GM18517 (cell line): Measurements from ENCODE around the gene LIF.
"Not testable (repeated sequence)": the region's sequence is repeated elsewhere in the genome, so short reads cannot be mapped to it uniquely, and the experiment has no call there.

Source experiments
- ATAC-seq: cut with Tn5 transposase; IDR thresholded peaks from one replicate; pipeline ENCODE4 v1.9.1; 2021; ENCODE audit warnings: mild to moderate bottlenecking, moderate library complexity; ENCODE audit not compliant: unreplicated experiment

Gene LIF

DNA sequence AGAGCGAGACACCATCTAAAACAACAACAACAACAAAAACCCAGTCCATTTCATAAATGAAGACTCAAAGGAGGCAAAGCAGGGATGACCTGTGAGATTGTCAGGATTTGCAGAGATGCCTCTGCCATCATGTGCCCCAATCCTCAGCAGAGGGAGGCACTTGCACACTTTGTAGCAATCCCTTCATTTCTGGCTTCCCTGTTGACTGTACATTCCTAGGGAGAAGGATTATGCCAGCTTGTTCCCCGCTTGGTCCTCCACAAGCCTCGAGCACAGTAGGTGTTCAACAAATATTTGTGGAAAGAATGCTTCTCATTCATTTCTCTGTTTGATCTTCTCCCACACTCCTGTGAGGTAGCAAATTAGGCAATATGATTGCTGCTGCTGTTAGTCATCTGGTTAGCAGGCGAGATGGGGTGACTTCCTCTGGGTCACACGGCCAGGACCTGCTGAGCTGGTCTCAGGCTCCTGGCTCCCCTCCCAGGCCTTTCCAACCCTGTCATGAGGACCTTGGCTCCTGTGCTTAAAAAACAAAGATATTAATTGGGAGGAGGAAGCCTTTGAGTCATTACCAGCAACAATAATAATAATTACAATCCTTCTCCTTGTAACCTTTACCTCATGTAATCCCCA lies 34.1 kb downstream of the LIF start:
- ATAC-seq: no peak

DNA sequence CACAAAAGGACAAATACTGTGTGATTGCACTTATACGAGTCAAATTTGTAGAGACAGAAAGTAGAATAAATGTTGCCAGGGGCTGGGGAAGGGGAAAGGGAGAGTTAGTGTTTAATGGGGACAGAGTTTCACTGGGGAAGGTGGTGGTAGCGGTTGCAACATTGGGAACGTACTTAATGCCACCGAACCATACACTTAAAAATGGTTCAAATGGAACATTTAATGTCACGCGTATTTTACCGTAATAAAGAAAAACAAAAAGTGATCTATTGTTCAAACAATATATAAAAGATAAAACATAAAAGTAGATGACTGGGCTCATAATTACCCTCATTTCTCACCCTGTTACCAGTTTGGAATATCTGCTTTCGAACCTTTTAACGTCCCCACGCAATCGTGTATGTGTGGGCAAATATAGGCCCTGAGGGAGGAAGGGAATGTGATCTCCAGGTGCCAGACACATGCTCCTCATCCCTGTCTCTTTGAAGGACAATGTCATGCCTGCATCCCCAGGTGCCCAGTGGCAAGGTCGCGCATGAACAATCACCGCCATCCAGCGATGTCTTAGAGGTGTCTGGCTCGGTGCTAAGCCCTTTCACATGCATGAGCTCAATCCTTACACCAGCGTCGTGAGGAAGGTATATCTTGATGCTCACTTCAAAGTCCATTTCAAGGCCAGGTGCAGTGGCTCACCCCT lies 35.3 kb downstream of the LIF start:
- ATAC-seq: no peak

DNA sequence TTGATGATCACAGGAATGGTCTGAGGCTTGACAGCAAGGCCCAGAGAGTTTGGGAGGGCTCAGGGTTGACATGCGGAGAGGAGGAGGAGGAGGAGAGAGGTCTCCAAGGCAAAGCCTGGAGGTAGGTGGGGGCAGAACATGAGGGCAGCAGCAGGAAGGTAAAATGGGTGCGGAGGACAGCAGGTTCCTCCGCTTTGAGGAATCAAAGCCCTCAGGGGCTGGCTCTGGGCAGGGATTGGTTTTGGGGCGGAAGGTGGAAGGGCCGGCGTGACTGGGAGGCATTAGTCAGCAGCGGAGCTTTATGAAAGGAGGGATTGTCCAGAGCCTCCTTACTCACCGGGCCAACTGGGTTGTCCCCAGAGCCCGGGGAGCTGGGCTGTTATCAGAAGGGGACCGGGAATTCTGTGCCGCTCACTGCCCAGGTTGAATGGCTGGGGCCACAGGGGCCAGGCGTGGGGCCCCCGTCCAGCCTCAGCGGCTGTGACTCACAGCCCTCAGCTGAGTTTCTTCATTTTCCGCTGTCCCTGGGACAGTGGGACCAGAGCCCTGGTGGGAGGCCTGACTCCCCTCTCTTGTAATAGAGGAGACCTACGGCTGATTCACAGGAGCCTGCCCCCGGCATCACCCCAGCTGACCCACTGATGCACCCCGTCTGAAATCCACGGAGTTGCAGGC lies 36.2 kb downstream of the LIF start:
- ATAC-seq: no peak

DNA sequence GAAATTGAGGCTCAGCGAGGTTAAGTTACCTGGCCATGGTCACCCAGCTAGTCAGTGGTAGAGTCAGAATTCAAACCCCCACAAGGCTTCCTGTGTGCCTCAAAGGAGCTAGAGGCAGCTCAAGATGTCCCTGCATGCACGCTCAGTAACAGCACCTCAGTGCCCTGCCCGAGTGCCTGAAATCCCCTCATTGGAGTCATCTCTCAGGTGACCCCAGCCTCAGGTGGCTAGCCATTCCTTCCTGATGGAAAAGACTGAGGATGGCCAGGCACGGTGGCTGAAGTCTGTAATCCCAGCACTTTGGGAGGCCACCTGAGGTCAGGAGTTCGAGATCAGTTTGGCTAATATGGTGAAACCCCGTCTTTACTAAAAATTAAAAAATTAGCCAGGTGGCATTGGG lies 36.9 kb downstream of the LIF start:
- no peak for ATAC-seq

DNA sequence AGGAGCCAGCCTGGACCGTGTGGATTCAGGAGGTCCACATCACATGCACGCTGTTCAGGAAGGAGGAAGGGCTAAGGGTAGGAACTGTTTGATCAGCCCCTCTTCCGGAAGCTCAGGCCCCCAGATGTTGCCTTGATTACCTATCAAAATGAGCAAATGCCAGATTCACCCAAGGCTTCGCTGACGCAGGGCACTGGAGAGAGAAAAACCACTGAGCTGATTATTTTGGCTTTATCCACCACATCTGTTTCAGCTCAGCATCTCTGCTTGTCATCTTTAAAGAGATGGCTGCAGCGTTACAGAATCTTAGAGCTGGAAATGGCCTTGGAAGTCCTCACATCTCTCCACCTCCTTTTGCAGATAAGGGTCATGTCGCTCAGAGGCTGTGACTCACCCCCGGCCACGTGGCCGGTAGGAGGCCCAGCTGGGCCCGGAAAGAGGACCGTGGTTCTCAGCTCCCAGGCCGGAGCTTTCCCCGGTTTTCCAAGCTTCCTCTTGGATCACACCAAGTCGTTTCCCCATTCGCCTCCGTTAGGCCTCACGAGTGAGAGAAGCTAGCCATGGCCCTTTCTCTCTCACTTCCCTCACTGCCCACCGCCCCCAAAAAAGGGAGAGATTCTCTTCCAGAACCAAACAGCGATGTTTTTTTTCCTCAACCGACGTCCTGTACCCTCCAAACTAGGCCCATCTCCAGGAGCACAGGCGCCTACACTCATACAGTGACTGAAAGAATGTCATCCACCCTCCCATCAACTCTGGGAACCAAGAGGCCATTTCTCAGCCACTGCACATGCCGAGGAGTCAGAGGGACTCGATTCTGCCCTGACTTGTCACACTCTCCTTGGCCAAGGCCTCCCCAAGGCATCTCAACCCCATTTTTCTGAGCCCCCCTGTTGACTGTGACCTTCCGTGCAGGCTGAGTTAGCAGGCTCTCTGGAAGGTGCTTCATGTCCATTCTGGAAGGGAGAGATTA lies 37.6 kb downstream of the LIF start:
- no peak for ATAC-seq

DNA sequence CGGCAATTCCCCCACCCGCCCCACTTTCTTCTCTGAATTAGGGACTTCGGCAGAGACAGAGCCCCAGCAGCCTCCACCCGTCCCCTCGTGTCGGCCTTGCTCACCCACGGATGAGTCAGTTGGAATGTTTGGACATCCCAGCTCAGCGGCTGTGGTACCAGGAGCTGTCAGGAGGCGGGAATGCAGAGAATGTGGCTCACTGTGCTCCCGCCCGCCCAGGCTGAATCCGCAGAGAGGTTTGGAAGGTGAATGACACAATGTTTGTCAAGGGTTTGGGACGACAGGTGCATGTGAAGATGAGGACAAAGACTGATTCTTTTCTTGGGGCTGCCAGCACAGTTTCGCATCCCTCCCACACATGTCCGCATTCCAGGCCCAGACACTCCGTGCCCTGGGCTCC lies 39.6 kb downstream of the LIF start:
- ATAC-seq: no peak

DNA sequence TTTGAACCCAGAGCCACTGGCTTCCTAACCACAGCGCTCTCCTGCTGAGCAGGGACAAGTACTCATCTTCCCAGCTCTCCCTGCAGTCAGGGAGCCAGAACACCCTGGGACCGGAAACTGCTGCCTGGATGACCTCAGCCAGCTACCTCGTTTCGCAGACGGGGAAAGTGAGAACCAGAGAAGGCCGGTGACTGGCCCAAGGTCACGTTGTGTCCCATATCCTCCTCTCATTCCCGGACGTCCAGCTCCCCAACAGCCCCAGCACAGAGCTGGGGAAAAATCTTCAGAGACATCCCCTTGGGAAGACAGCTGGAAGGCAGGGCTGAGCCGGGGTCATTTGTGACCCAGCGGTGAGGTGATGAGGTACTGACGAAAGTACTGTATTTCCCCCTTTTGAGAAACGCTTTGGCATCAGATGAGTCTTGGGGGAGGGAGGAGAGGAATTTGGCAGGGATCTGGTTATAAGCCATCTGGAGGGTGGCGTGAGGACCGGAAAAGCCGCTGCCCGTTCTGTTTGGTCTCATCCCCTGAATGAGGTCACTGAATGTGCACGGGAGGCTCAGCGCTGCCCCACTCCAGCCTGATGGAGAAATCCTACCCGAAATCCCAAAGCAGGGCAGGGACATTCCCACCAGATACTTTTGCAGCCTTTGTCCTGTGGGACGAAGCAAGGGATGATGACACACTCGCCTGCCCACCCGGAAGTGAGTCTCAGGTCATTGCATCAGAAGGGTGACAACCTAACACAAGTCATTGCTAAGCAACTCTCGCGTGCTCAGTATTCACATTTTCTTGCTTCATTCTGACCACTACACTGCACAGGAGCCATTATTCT lies 41.1 kb downstream of the LIF start:
- ATAC-seq: no peak

DNA sequence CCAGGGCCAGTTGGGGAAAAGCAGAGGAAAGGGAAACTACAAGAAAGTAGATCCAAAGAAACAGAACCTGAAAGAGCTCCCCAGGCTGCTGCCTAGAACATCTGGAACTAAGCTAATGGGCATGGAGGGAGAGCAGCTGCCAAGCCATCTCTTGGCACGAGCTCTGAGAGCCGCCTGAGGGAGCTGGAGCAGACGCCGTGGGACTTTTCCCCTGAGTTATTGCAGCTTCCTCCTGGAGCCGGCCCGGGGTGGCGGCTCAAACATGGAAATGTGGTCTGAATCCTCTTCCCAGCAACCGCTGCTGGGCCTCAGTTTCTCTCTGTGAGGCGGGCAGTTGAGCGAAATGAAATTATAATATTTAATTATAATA lies 41.8 kb downstream of the LIF start:
- no peak for ATAC-seq

DNA sequence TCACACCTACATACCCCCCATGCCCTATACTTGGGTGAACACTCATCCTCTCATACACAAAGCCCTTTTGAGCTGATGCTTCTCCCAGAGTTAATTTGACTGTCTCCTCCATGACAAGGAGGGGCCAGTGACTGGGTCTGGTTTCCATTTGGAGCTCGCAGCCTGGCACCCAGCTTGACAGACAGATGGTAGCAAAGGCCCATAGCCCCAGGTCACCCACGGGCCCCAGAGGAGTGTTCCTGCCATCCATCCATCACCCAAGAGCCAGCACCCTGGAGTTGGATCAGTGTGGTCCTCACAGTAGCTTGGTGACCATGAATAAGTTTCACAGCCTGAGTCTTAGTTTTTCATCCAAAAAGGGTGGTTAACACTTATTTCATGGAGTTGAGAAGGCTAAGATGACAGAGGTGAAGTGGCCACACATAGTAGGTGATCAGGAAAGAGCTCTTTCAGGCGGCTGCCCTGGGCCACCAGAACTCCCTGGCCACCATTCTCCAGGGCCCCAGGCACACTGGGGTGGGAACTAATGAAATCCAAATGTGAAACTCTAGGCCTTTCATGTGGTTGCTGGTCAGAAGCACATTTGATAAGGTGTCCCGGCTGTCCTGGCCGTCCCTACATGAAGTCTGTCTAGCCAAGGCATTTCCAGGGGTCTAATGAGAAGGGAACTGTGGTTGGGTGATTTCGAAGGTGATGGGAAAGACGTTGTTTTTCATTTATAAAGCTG lies 42.4 kb downstream of the LIF start:
- ATAC-seq: no peak

DNA sequence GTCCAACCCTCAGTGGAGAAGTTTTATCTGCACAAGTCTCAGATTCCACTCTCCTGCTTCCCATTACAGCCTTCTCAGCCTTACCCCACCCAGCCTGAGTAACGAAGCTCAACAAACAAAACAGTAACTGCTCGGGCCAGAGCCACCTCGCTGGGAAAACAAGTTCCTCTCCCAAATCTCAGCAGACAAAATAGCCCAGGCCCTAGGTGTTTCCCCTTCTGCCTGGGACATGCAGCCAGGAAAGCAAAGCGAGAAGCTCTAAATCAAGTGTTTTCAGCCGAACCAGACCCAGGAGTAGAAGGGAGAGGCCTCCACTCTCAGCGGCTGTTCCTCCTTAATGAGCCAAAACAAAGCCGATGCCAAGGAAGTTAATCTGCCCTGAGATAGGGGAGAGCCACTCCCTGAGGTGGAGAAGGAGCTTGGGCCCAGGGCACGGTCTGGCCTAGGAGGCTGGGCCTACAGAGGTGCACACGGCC lies 44.0 kb downstream of the LIF start:
- ATAC-seq: no peak

DNA sequence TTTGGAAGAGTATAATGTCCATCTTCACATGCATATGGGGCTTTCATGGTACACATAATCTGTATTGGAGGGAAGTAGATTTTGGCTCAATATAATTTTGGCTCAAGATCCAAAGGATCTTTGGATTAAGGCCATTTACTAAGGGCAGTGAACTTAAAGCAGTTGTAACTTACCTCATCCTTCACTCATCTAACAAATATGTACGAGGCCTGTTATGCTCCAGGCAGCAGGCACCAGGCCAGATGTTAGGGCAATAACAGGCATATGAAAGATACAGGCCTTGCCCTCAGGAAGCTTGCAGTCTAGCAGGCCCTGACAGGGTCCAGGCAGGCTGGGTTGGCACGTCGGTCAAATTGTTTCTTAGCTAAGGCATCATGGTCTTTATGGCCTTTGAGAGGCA lies 44.6 kb downstream of the LIF start:
- ATAC-seq: no peak

DNA sequence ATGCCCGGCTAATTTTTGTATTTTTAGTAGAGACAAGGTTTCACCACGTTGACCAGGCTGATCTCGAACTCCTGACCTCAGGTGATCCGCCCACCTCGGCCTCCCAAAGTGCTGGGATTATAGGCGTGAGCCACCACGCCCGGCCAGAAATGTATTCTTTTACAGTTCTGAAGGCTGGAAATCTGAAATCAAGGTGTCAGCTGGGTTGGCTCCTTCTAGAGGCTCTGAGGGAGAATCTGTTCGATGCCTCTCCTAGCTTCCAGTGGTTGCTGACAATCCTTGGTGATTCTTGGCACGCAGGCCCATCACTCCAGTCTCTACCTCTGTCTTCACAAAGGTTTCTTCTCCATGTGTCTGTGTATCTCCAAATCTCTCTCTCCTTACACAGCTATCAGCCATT lies 45.7 kb downstream of the LIF start:
- not testable (repeated sequence) for ATAC-seq

DNA sequence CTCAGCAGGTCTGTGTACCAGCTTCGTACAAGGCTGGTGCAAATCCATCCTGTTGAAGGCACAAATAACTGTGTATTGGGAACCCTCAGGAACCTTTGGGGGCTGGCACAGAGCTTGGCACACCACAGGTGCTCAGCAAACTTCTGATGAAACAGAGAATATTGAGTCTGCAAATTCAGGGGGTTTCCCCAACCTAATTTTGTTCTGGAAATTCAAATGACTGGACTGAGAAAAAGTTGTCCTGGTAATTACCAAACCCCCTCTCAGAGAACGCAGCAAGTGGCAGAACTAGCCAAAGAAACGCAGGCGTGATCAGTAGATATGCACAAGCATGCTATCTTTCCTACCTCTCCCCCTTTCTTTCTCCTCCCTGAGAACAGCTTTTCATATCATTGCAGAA lies 47.6 kb downstream of the LIF start:
- no peak for ATAC-seq

DNA sequence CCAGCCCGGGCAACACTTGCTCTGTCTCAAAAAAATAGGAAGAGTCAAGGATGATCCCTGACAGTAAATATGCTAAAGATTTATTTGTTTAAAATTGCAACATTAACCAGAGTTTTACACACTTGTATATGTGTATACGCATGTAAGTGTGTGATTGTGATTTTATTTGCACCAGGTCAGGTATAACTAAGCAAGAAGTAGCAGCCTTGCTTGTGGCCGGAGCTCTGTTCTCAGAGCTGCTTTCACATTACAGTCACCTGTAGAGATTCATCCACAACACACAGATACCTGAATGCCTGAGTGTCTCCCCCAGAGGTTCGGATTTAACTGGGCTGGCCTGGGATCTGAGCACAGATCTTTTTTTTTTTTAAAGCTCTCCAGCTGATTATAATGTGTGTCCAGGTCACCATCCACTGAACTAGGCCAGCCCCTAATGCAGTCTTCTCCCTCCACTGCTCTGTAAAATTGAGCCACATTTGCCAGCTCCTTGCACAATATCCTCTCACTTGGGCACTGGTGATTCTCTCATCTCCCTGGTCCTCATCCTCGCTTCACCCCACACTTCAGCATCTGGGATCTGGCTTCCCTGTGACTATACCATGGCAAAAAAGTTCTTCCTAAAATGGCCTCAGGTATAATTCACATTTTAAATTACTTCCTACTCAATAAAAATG lies 48.3 kb downstream of the LIF start:
- no peak for ATAC-seq

DNA sequence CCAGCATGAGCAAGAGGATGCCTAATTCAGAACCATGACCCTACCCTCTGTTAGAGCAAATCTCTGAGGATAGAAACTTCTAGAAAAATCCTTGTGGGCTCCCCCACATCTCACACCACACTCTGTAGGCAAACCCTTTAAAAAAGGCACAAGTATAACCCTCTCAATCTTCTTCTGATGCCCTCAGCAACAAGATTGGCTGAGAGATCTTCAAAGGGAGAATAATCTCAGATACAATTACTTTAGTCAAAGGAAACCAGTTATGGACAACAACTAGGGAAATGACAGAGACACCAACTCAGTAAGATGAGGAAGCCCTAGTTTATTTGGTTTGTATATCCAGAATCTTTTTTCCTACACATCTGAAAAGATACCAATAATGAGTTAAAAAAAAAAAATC lies 49.2 kb downstream of the LIF start:
- no peak for ATAC-seq

DNA sequence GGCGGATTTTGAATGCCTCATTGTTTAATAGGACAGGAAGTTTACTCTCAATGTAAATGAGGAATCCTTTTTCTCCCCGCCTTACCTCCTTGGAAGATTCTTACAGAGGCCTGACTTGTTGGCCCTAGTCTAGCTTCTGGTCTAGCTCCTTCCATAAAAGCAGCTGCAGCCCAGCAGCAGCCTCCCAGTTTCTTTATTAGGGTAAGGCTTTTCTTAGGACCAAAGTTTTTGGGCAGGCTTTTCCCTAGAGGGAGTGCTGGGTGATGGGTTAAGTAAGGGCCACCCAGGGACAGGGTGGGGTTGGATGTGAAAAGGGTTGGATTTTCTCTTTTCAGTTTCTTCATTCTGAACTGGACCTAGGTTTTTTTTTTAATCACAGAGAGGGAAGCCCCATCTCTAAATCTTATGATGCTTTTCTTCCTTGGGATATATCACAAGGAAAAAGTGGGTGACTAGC lies 49.7 kb downstream of the LIF start:
- ATAC-seq: no peak

DNA sequence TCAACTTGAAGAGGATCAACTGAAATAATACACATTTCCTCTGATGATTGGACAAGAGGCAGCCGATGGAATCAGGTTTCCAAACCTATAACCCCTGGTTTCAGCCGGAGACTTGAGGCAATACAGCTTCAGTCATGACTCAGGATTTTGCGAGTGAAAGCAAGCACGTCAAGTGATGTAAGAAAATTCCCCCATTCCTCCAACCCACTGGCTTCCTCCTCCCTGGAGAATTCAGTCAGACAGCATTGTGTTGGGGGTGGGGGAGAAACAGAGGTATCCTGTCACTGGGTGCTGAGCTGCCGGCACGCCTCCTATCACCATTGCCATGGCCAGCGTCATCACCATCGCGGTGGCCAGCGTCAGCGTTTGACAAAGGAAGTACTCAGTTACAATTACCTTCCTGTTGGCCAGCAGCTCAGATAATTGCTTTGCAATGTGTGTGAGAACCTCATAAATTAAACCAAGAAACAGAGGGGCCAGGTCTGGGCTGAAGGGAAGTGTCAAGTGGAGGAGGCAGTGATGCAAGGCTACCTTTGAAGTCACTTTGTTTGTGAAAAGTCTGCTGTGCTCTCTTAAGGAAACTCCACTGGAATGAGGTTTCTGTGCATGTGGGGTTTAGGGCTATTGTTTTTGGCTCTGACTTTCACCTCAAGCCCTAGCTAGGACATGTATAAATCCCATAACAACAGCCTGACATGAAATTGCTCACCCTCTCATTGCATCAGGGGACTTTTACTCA lies 50.2 kb downstream of the LIF start:
- ATAC-seq: no peak
